Measurements from ENCODE around the gene MAD1L1.

GRCh38 chr7:1845536-1846311 is 387.0 kb downstream of the MAD1L1 start:
- no peak for TF ChIP-seq ZNF776 (CRISPR knock-in tag; IDR thresholded peaks at IDR 0.05)
- TF ChIP-seq DPF2 (CRISPR knock-in tag; IDR thresholded peaks at IDR 0.05; ENCODE audit: borderline replicate concordance, low read depth) = no peak
- no peak for TF ChIP-seq CERS6 (CRISPR knock-in tag; IDR thresholded peaks at IDR 0.05)
- TF ChIP-seq, protein P1, sequence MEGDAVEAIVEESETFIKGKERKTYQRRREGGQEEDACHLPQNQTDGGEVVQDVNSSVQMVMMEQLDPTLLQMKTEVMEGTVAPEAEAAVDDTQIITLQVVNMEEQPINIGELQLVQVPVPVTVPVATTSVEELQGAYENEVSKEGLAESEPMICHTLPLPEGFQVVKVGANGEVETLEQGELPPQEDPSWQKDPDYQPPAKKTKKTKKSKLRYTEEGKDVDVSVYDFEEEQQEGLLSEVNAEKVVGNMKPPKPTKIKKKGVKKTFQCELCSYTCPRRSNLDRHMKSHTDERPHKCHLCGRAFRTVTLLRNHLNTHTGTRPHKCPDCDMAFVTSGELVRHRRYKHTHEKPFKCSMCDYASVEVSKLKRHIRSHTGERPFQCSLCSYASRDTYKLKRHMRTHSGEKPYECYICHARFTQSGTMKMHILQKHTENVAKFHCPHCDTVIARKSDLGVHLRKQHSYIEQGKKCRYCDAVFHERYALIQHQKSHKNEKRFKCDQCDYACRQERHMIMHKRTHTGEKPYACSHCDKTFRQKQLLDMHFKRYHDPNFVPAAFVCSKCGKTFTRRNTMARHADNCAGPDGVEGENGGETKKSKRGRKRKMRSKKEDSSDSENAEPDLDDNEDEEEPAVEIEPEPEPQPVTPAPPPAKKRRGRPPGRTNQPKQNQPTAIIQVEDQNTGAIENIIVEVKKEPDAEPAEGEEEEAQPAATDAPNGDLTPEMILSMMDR (CRISPR knock-in tag; IDR thresholded peaks at IDR 0.05) = no peak
- no peak for TF ChIP-seq ZNF274 (CRISPR knock-in tag; IDR thresholded peaks at IDR 0.05)
- TF ChIP-seq RXRA (CRISPR knock-in tag; IDR thresholded peaks at IDR 0.05) = no peak
- no peak for TF ChIP-seq NR1H2 (CRISPR knock-in tag; IDR thresholded peaks at IDR 0.05; ENCODE audit: borderline replicate concordance, low read depth)
- TF ChIP-seq, protein P2, sequence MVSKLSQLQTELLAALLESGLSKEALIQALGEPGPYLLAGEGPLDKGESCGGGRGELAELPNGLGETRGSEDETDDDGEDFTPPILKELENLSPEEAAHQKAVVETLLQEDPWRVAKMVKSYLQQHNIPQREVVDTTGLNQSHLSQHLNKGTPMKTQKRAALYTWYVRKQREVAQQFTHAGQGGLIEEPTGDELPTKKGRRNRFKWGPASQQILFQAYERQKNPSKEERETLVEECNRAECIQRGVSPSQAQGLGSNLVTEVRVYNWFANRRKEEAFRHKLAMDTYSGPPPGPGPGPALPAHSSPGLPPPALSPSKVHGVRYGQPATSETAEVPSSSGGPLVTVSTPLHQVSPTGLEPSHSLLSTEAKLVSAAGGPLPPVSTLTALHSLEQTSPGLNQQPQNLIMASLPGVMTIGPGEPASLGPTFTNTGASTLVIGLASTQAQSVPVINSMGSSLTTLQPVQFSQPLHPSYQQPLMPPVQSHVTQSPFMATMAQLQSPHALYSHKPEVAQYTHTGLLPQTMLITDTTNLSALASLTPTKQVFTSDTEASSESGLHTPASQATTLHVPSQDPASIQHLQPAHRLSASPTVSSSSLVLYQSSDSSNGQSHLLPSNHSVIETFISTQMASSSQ (IDR thresholded peaks at IDR 0.05; ENCODE audit: low read depth) = no peak
- TF ChIP-seq, protein P2 (CRISPR knock-in tag; IDR thresholded peaks at IDR 0.05; ENCODE audit: borderline replicate concordance) = no peak
- no peak for TF ChIP-seq NR2F2 (IDR thresholded peaks at IDR 0.05; ENCODE audit: borderline replicate concordance, low read depth)
- no peak for TF ChIP-seq ZNF780A (CRISPR knock-in tag; IDR thresholded peaks at IDR 0.05)
- TF ChIP-seq ZFP36L1 (CRISPR knock-in tag; IDR thresholded peaks at IDR 0.05) = no peak
- TF ChIP-seq ZNF24 (IDR thresholded peaks at IDR 0.05) = no peak

Data from HepG2 (cell line).